BE2C (cell line): ENCODE measurements around the gene TPM4.
"Not testable (repeated sequence)": the region's sequence is repeated elsewhere in the genome, so short reads cannot be mapped to it uniquely, and the experiment has no call there.

Source experiments
- DNase-seq: peaks from one replicate; pipeline ENCODE4 v3.0.0-alpha.2; 2020
- H3K27me3 ChIP-seq: fragments of 250-450 bp; sonication (Bioruptor Pico); 2 replicates; pipeline ENCODE4 v1.5.1; 2020; ENCODE audit warnings: mild to moderate bottlenecking
- H3K36me3 ChIP-seq: fragments of 250-450 bp; sonication (Bioruptor Pico); 2 replicates; pipeline ENCODE4 v1.5.1; 2020; ENCODE audit warnings: mild to moderate bottlenecking
- H3K4me1 ChIP-seq: fragments of 250-450 bp; sonication (Bioruptor Pico); 2 replicates; pipeline ENCODE4 v1.5.1; 2020
- H3K4me3 ChIP-seq: 2 replicates; pipeline ENCODE4 v1.5.1; 2011; ENCODE audit warnings: low read depth, low read length
- H3K9me3 ChIP-seq: fragments of 250-450 bp; sonication (Bioruptor Pico); 2 replicates; pipeline ENCODE4 v1.5.1; 2020
- TF ChIP-seq, protein P1 (sequence below): IDR thresholded peaks from 2 replicates; pipeline ENCODE4 v1.5.1; 2012; ENCODE audit warnings: mild to moderate bottlenecking, low read depth, low read length

Gene TPM4

DNA sequence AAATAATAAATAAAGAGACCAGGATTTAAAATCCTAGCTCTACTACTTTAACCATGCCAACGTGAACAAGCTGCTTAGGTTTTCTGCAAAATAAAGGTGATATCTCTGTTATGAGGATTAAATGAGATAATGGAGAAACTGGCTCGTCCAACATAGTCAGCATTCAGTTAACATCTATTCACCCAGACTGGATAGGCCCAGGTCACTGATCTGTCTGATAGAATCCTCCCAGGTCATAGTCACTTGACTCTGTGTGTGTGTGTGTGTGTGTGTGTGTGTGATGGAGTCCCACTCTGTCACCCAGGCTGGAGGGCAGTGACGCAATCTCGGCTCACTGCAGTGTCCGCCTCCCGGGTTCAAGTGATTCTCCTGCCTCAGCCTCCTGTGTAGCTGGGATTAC, 22.5 kb downstream of the TPM4 start:
- Histone ChIP-seq H3K9me3 (no peaks in the 10 kb centered on the region), H3K4me3 (no peak overlapping the region), H3K36me3 (peaks cover 73% of the 10 kb centered on the region), H3K4me1 (no peaks in the 10 kb centered on the region), H3K27me3 (no peaks in the 10 kb centered on the region)
- no peak for DNase-seq
- TF ChIP-seq, protein P1, sequence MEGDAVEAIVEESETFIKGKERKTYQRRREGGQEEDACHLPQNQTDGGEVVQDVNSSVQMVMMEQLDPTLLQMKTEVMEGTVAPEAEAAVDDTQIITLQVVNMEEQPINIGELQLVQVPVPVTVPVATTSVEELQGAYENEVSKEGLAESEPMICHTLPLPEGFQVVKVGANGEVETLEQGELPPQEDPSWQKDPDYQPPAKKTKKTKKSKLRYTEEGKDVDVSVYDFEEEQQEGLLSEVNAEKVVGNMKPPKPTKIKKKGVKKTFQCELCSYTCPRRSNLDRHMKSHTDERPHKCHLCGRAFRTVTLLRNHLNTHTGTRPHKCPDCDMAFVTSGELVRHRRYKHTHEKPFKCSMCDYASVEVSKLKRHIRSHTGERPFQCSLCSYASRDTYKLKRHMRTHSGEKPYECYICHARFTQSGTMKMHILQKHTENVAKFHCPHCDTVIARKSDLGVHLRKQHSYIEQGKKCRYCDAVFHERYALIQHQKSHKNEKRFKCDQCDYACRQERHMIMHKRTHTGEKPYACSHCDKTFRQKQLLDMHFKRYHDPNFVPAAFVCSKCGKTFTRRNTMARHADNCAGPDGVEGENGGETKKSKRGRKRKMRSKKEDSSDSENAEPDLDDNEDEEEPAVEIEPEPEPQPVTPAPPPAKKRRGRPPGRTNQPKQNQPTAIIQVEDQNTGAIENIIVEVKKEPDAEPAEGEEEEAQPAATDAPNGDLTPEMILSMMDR = no peak

DNA sequence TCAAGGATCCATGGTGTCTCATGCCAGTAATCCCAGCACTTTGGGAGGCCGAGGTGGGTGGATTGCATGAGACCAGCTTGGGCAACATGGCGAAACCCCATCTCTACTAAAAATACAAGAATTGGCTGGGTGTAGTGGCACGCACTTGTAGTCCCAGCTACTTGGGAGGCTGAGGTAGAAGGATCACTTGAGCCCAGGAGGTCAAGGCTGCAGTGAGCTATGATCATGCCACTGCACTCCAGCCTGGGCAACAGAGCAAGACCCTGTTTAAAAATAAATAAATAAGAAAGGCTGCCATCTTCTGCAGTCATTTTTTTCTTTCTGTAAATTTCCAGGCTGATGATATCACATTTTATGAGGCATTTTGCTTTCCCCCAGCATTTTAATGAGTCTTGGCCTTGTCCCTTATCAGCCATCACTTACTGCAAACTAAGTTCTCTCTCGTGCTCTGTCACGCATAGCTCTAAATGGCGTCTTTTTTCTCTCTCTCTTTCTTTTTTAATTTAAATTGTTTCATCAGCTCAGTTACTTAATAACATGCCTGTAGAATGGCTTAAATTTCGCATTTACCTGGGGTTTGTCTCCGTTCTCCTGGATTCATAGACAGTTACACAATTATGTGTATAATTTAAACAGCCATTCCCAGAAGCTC, 23.1 kb downstream of the TPM4 start:
- not testable (repeated sequence) for DNase-seq, H3K4me1 ChIP-seq, H3K27me3 ChIP-seq, H3K4me3 ChIP-seq, H3K9me3 ChIP-seq
- peaks cover 72% of the 10 kb centered on the region for H3K36me3 ChIP-seq

DNA sequence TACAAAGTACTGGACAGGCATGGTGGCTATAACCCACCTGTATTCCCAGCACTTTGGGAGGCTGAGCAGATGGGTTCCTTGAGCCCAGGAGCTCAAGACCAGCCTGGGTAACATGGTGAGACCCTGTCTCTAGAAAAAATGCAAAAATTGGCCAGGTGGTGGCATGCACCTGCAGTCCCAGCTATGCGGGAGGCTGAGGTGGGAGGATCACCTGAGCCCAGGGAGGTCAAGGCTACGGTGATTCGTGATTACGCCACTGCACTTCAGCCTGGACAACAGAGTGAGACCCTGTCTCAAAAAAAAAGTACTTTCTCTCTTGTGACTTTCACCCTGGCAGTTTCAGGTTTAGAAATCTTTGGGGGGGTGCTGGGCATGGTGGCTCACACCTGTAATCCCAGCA, 24.2 kb downstream of the TPM4 start:
- TF ChIP-seq, protein P1 = no peak

DNA sequence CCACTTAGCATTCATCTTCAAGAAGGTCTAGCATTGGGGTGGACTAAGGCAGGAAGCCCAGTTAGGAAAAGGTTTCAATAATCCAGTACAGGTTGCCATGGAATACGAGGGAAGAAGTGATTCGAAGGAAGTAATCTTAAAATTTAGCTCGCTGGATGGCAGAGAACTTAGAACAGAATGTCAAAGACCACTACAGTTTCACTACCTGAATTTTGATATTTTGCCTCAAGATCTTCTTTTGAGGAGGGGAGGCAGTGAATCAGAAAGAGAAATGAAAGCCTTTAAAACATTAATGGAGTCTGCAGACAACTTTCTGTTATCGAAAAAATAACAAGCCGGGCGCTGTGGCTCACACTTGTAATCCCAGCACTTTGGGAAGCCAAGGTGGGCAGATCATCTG, 28.4 kb downstream of the TPM4 start:
- Histone ChIP-seq H3K36me3 (peaks cover 27% of the 10 kb centered on the region), H3K4me1 (no peaks in the 10 kb centered on the region), H3K27me3 (no peaks in the 10 kb centered on the region), H3K9me3 (no peaks in the 10 kb centered on the region), H3K4me3 (no peak overlapping the region)
- TF ChIP-seq, protein P1 = no peak
- no peak for DNase-seq

More for the DNA sequence above, 24.2 kb downstream of the TPM4 start:
- H3K4me1 ChIP-seq = no peaks in the 10 kb centered on the region
- H3K9me3 ChIP-seq = no peaks in the 10 kb centered on the region
- DNase-seq = no peak
- peaks cover 62% of the 10 kb centered on the region for H3K36me3 ChIP-seq
- no peaks in the 10 kb centered on the region for H3K27me3 ChIP-seq
- H3K4me3 ChIP-seq = no peak overlapping the region

DNA sequence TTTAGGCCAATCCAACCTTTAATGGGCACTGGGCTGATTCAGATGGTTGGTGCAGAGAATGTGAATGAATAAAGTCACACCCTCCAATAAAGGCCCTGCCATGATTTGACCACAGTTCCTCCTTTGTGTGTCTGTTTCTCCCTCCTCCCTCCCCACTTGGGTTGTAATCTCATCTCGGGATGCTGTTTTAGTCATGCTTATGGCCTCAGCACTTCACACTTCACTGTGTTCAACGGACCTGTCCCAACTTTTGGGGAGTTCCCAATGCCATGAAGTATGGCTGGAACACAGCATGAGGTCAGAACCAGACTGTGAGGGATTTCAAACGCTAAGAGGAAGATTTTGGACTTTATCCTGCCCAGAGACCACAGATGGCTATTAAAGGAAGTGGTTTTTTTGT, 29.8 kb downstream of the TPM4 start:
- no peak overlapping the region for H3K4me3 ChIP-seq
- H3K27me3 ChIP-seq = no peaks in the 10 kb centered on the region
- no peaks in the 10 kb centered on the region for H3K4me1 ChIP-seq
- H3K36me3 ChIP-seq = peaks cover 13% of the 10 kb centered on the region
- TF ChIP-seq, protein P1 = no peak
- no peaks in the 10 kb centered on the region for H3K9me3 ChIP-seq
- DNase-seq = no peak

DNA sequence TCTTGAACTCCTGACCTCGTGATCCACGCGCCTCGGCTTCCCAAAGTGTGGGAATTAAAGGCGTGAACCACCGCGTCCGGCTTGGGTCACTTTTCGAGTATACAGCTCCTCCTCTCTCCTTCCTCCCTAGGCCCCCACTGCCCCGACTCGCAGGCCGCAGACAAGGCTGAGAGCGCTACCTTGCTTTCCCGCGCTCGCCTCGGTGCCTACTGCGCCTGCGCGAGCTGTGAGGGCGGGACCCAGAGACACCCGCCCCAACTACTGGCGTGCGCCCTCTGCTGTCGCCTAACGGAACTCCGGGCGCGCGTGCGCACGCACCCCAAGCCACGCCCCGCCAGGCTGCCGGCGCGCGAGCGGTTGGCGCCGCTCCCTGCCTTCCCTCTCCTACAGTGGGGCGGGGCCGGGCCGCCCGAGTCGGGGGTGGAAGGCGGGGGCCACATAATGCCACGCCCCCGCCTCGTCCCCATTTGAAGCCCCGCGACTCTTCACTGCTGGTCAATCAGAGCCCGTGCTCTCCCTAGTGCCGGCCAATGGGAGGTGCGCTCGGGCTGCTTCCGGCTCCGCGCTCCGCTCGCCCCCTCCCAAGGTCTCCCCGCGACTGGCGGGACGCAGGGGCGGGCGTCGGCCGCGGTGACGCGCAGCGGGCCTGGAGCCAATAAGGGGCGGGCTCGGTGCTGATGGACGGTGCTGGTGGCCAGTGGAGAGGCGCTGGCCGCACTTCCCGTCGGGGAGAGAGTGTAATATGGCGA, 35.0 kb downstream of the TPM4 start, which contains the start of gene RAB8A:
Gene RAB8A (plus strand): TSS at position 730 of the 749 bp plus-strand sequence. CDS start 13 bp downstream, at position 743.
- no peaks in the 10 kb centered on the region for H3K4me1 ChIP-seq
- no peaks in the 10 kb centered on the region for H3K36me3 ChIP-seq
- H3K4me3 ChIP-seq = peak within 1 kb of the TSS; percentile 98
- DNase-seq = peak; percentile 98
- no peaks in the 10 kb centered on the region for H3K27me3 ChIP-seq
- no peaks in the 10 kb centered on the region for H3K9me3 ChIP-seq
- TF ChIP-seq, protein P1 = peak; percentile 77
